DND-41 (cell line): ENCODE data around the gene RBM39.
A peak's percentile ranks its signal among the peaks of the same experiment; 100 is the strongest.
"Not testable (repeated sequence)": the region's sequence is repeated elsewhere in the genome, so short reads cannot be mapped to it uniquely, and the experiment has no call there.

ENCODE experiments used
- ATAC-seq: fragments of 200-7000 bp; cut with Tn5 transposase; 3 replicates; pipeline ENCODE4 v1.9.1; 2021; ENCODE audit warnings: low read depth; ENCODE audit not compliant: insufficient read depth
- DNase-seq: peaks from one replicate; pipeline ENCODE4 v3.0.0-alpha.2; 2020
- H2AFZ ChIP-seq: 2 replicates; pipeline ENCODE4 v1.6.0; 2012; ENCODE audit warnings: low read depth, low read length
- H3K27ac ChIP-seq: 2 replicates; pipeline ENCODE4 v1.5.1; 2012; ENCODE audit warnings: low read length, inconsistent platforms
- H3K27me3 ChIP-seq: fragments of 200-600 bp; sonication (generic); 2 replicates; pipeline ENCODE4 v1.6.0; 2012; ENCODE audit warnings: low read length, mild to moderate bottlenecking, inconsistent platforms; ENCODE audit not compliant: insufficient read depth, poor library complexity
- H3K36me3 ChIP-seq: 2 replicates; pipeline ENCODE4 v1.5.1; 2012; ENCODE audit warnings: low read length, inconsistent platforms; ENCODE audit not compliant: insufficient read depth
- H3K4me1 ChIP-seq: 2 replicates; pipeline ENCODE4 v1.5.1; 2012; ENCODE audit warnings: mild to moderate bottlenecking, low read length; ENCODE audit not compliant: insufficient read depth
- H3K4me2 ChIP-seq: 2 replicates; pipeline ENCODE4 v1.6.0; 2012; ENCODE audit warnings: mild to moderate bottlenecking, moderate library complexity, low read length, inconsistent platforms; ENCODE audit not compliant: insufficient read depth
- H3K4me3 ChIP-seq, 2 experiments: fragments of 200-600 bp in 1 of 2; shearing (Covaris generic) in 1 of 2; 2 replicates each; pipeline ENCODE4 v1.5.1; 2012 to 2016; ENCODE audit warnings: inconsistent platforms in 2 of 2, low read length in 2 of 2, mild to moderate bottlenecking in 2 of 2, low read depth in 1 of 2, moderate library complexity in 1 of 2
- H3K79me2 ChIP-seq: 2 replicates; pipeline ENCODE4 v1.6.0; 2012; ENCODE audit warnings: low read length, inconsistent platforms; ENCODE audit not compliant: insufficient read depth
- H3K9ac ChIP-seq: 2 replicates; pipeline ENCODE4 v1.6.0; 2012; ENCODE audit warnings: low read depth, mild to moderate bottlenecking, inconsistent platforms, low read length, moderate library complexity
- H3K9me3 ChIP-seq: 2 replicates; pipeline ENCODE4 v1.5.1; 2012; ENCODE audit warnings: low read length, moderate library complexity, mild to moderate bottlenecking, inconsistent platforms; ENCODE audit not compliant: insufficient read depth, severe bottlenecking
- H4K20me1 ChIP-seq: 2 replicates; pipeline ENCODE4 v1.6.0; 2012; ENCODE audit warnings: low read length; ENCODE audit not compliant: insufficient read depth
- CTCF ChIP-seq: IDR thresholded peaks from 2 replicates; pipeline ENCODE4 v1.5.1; 2012; ENCODE audit warnings: borderline replicate concordance, low read length, moderate library complexity, mild to moderate bottlenecking; ENCODE audit not compliant: poor library complexity, severe bottlenecking; ENCODE audit errors: extremely low read depth
- EZH2 ChIP-seq: IDR thresholded peaks from 3 replicates; pipeline ENCODE4 v1.6.1; 2012; ENCODE audit warnings: borderline replicate concordance, low read depth, mild to moderate bottlenecking, moderate library complexity, low read length, inconsistent platforms; ENCODE audit not compliant: severe bottlenecking

The RBM39 gene

DNA sequence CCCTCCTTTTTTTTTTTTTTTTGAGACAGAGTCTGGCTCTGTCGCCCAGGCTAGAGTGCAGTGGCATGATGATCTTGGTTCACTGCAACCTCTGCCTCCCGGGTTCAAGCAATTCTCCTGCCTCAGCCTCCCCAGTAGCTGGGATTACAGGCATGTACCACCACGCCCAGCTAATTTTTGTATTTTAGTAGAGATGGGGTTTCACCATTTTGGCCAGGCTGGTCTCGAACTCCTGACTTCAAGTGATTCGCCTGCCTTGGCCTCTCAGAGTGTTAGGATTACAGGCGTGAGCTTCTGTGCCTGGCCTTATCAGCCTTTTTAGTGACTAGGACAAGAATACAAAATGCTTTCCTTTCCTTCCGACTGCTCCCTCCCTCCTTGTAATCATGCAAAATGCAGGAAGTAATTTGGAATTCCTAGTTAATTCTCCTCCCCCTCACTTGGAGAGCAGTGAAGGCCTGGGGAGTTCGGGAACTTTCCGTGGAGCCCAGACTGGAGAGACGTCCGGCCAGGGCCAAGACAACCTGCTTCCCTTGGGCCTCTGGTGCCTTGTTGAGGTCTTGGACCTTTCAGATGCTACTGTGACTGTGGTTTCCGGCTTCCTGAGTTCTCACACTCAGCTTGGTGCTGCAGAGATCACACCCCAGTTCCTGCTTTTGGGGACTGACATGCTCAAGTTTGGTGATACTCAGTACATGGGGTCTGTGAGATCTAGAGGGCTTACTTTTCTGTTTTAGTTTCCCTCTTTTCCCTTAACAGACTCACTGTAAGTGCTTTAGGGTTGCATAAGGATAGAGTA is 25.8 kb upstream of the RBM39 start:
- Histone ChIP-seq H4K20me1 (no peaks in the 10 kb centered on the region), H3K9ac (peak overlapping the region; percentile 55), H3K4me1 (peaks cover 52% of the 10 kb centered on the region), H3K27me3 (no peaks in the 10 kb centered on the region), H2AFZ (peak overlapping the region; percentile 92), H3K9me3 (no peaks in the 10 kb centered on the region), H3K27ac (peak overlapping the region; percentile 96), H3K36me3 (no peaks in the 10 kb centered on the region), H3K4me3 (peak overlapping the region in 1 of 2 experiments; percentile 48; a peak in 2 of 4 replicates), H3K79me2 (peaks cover 14% of the 10 kb centered on the region), H3K4me2 (peak overlapping the region; percentile 68)
- DNase-seq = peak; percentile 91
- ATAC-seq = peak; percentile 80
- TF ChIP-seq EZH2 (no peak), CTCF (no peak)

GRCh38 chr20:35766843-35767242 is 24.8 kb upstream of the RBM39 start:
- DNase-seq (no peak), ATAC-seq (no peak)
- no peak overlapping the region for H3K9ac ChIP-seq
- TF ChIP-seq EZH2 = no peak
- TF ChIP-seq CTCF = no peak
- 0 out of 2 replicates have a peak overlapping the region, but pooled peaks have one; percentile 18 for H2AFZ ChIP-seq
- no peak overlapping the region for H3K4me2 ChIP-seq
- no peaks in the 10 kb centered on the region for H3K27me3 ChIP-seq
- no peaks in the 10 kb centered on the region for H3K36me3 ChIP-seq
- no peak overlapping the region for H3K4me3 ChIP-seq
- 0 out of 2 replicates have a peak overlapping the region, but pooled peaks have one; percentile 0 for H3K27ac ChIP-seq
- H4K20me1 ChIP-seq = no peaks in the 10 kb centered on the region
- peaks cover 47% of the 10 kb centered on the region for H3K4me1 ChIP-seq
- H3K79me2 ChIP-seq = peaks cover 6% of the 10 kb centered on the region; the same call in 1 of the 2 replicates
- H3K9me3 ChIP-seq = no peaks in the 10 kb centered on the region

DNA sequence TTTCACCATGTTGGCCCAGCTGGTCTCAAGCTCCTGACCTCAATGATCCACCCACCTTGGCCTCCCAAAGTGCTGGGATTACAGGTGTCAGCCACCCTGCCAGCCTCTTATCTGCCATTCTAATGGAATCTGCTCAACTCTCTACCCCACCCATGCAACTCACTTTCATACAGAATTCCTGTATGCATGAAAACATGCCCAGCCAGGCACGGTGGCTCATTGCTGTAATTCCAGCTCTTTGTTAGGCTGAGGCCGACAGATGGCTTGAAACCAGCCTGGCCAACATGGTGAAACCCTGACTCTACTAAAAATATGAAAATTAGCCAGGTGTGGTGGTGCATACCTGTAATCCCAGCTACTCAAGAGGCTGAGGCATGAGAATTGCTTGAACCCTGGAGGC is 22.9 kb upstream of the RBM39 start:
- H3K27ac ChIP-seq, H2AFZ ChIP-seq, H3K4me2 ChIP-seq, H3K27me3 ChIP-seq, H4K20me1 ChIP-seq, ATAC-seq, H3K9ac ChIP-seq, DNase-seq, H3K9me3 ChIP-seq, H3K4me3 ChIP-seq, H3K36me3 ChIP-seq, H3K79me2 ChIP-seq: not testable (repeated sequence)
- H3K4me1 ChIP-seq = peaks cover 32% of the 10 kb centered on the region

DNA sequence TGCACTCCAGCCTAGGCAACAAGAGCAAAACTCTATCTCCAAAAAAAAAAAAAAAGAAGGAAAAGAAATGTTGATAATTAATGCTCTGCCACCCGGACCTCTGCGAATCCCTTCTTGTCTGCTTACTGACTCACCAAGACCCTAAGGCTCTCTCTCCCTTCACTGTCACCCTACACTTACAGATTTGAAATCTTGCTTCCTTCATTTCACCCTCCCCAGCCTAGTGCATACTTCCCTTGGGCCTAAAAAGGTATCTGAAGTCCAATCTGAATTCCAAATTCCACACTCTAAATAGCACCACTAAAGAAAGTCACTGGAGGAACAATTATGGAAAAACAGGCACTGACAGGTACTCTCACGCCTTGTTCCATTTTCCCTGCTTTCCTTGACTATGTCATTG is 20.4 kb upstream of the RBM39 start:
- Histone ChIP-seq H3K4me2 (no peak overlapping the region), H3K36me3 (no peaks in the 10 kb centered on the region), H3K27ac (no peak overlapping the region), H3K4me1 (peaks cover 8% of the 10 kb centered on the region), H3K27me3 (no peaks in the 10 kb centered on the region), H3K4me3 (no peak overlapping the region), H3K79me2 (no peaks in the 10 kb centered on the region), H4K20me1 (no peaks in the 10 kb centered on the region), H2AFZ (no peak overlapping the region), H3K9ac (no peak overlapping the region), H3K9me3 (no peaks in the 10 kb centered on the region)
- DNase-seq (no peak), ATAC-seq (no peak)
- TF ChIP-seq CTCF (no peak), EZH2 (no peak)

DNA sequence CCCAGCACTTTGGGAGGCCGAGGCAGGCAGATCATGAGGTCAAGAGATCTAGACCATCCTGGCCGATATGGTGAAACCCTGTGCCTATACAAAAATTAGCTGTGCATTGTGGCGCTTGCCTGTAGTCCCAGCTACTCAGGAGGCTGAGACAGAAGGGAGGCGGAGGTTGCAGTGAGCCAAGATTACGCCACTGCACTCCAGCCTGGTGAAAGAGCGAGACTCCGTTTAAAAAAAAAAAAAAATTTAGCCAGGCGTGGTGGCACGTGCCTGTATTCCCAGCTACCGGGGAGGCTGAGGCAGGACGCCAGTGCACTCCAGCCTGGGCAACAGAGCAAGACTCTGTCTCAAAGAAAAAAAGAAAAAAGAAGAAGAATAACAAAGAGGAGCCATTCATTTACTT is 19.5 kb upstream of the RBM39 start:
- H3K4me1 ChIP-seq, ATAC-seq, H3K27me3 ChIP-seq, H3K4me3 ChIP-seq, H3K27ac ChIP-seq, H3K36me3 ChIP-seq, DNase-seq, H3K9ac ChIP-seq, H2AFZ ChIP-seq, H3K79me2 ChIP-seq, H4K20me1 ChIP-seq, H3K9me3 ChIP-seq, H3K4me2 ChIP-seq: not testable (repeated sequence)
